ENCODE results near the gene SSH2. TPM values are rescaled to one million over a fixed set of nuclear protein-coding genes. Genes with fewer than 3 reads are reported as not detected.

The SSH2 gene
- total and polyA plus RNA-seq, 2 of the 13 experiments (the other 11 are each of a cell fraction or from before 2014, with no cell fraction given): 6.0 to 6.4 TPM

- TF ChIP-seq ZNF143 (CRISPR knock-in tag; IDR thresholded peaks at IDR 0.05) (no peak; the same call in 1 of the 2 replicates), ZNF674 (CRISPR knock-in tag; IDR thresholded peaks at IDR 0.05; ENCODE audit: low read depth) (no peak), FOSL1 (CRISPR knock-in tag; IDR thresholded peaks at IDR 0.05; ENCODE audit: borderline replicate concordance) (no peak), ZBTB42 (CRISPR knock-in tag; IDR thresholded peaks at IDR 0.05) (no peak), MXD4 (CRISPR knock-in tag; IDR thresholded peaks at IDR 0.05) (peak; percentile 76; the same call in 1 of the 2 replicates), HNF1B (CRISPR knock-in tag; IDR thresholded peaks at IDR 0.05) (0 out of 2 replicates have a peak, but pooled peaks have one; percentile 38), SRSF4 (IDR thresholded peaks at IDR 0.05; ENCODE audit: low read depth, low read length, poor library complexity, severe bottlenecking) (no peak), ZNF589 (CRISPR knock-in tag; conservative IDR thresholded peaks at IDR 0.05) (no peak; the same call in 1 of the 2 replicates), ZNF746 (CRISPR knock-in tag; IDR thresholded peaks at IDR 0.05) (0 out of 2 replicates have a peak, but pooled peaks have one; percentile 18), ZNF501 (CRISPR knock-in tag; IDR thresholded peaks at IDR 0.05) (peak; percentile 77), NFYB (CRISPR knock-in tag; IDR thresholded peaks at IDR 0.05) (no peak), ZNF687 (CRISPR knock-in tag; IDR thresholded peaks at IDR 0.05) (peak; percentile 98), FOXA1 (IDR thresholded peaks at IDR 0.05) (no peak), FOXA1 (CRISPR knock-in tag; IDR thresholded peaks at IDR 0.05) (no peak), ZBTB25 (CRISPR knock-in tag; IDR thresholded peaks at IDR 0.05) (peak; percentile 34; the same call in 1 of the 2 replicates), EED (CRISPR knock-in tag; IDR thresholded peaks at IDR 0.05) (peak; percentile 71), TAF15 (IDR thresholded peaks at IDR 0.05; ENCODE audit: low read depth, low read length, poor library complexity, severe bottlenecking) (no peak), MATR3 (CRISPR knock-in tag; IDR thresholded peaks at IDR 0.05) (no peak), ZNF883 (CRISPR knock-in tag; IDR thresholded peaks at IDR 0.05; ENCODE audit: not compliant biosample characterization) (peak; percentile 84), POGZ (CRISPR knock-in tag; IDR thresholded peaks at IDR 0.05) (peak; percentile 47; the same call in 1 of the 2 replicates), PPARG (CRISPR knock-in tag; conservative IDR thresholded peaks at IDR 0.05) (no peak; the same call in 1 of the 2 replicates), ZBTB37 (CRISPR knock-in tag; IDR thresholded peaks at IDR 0.05) (no peak), XRCC5 (optimal IDR thresholded peaks at IDR 0.05; ENCODE audit: low read length) (peak; percentile 83)
Measured at GRCh38 chr17:29613352-29613837, 316.6 kb downstream of the SSH2 start (continued).

Measured in HepG2 (cell line).